Liver (tissue), 9 donors: ENCODE data around the gene SEMA4D. TPM values are rescaled to one million over a fixed set of nuclear protein-coding genes. Genes with fewer than 3 reads are reported as not detected.

ENCODE experiments used
- DNase-seq: peaks from one replicate; pipeline ENCODE4 v3.0.0-alpha.2; 2017; ENCODE audit warnings: low spot score
- H3K27ac ChIP-seq, 2 donors: one replicate each; pipeline ENCODE4 v1.7.0; 2013; ENCODE audit warnings: inconsistent platforms in 2 of 2, low read length in 2 of 2, control low read depth in 1 of 2, low read depth in 1 of 2, mild to moderate bottlenecking in 1 of 2
- H3K27me3 ChIP-seq, 4 donors: one replicate each; pipeline versions ENCODE4 v1.6.1 to v1.7.0; 2013; ENCODE audit warnings: low read length in 3 of 4, inconsistent platforms in 1 of 4, mild to moderate bottlenecking in 1 of 4, moderate library complexity in 1 of 4; ENCODE audit not compliant: control insufficient read depth in 4 of 4, insufficient read depth in 4 of 4
- H3K36me3 ChIP-seq, 4 donors: one replicate each; pipeline versions ENCODE4 v1.6.1 to v1.7.0; 2013; ENCODE audit warnings: low read length in 3 of 4, mild to moderate bottlenecking in 3 of 4, low read depth in 1 of 4, moderate library complexity in 1 of 4; ENCODE audit not compliant: control insufficient read depth in 4 of 4, insufficient read depth in 3 of 4
- H3K4me1 ChIP-seq, 4 donors: one replicate each; pipeline versions ENCODE4 v1.6.1 to v1.7.0; 2013; ENCODE audit warnings: low read length in 3 of 4, mild to moderate bottlenecking in 3 of 4, moderate library complexity in 1 of 4; ENCODE audit not compliant: control insufficient read depth in 4 of 4, insufficient read depth in 4 of 4
- H3K4me3 ChIP-seq, 3 donors: one replicate each; pipeline versions ENCODE4 v1.6.1 to v1.7.0; 2013; ENCODE audit warnings: low read length in 3 of 3, control low read depth in 1 of 3, low read depth in 1 of 3, mild to moderate bottlenecking in 1 of 3
- H3K9ac ChIP-seq, 2 donors: one replicate each; pipeline ENCODE4 v1.7.0; 2013; ENCODE audit warnings: low read length in 2 of 2, mild to moderate bottlenecking in 2 of 2, moderate library complexity in 2 of 2, control low read depth in 1 of 2, low read depth in 1 of 2
- H3K9me3 ChIP-seq, 4 donors: one replicate each; pipeline versions ENCODE4 v1.6.1 to v1.7.0; 2013; ENCODE audit warnings: low read length in 3 of 4; ENCODE audit not compliant: control insufficient read depth in 4 of 4
- ATF3 ChIP-seq: IDR thresholded peaks from 2 replicates; pipeline ENCODE4 v1.6.1; 2016; ENCODE audit warnings: antibody characterized with exemption
- CTCF ChIP-seq: fragments of 150-350 bp; IDR thresholded peaks from 2 replicates; pipeline ENCODE4 v1.5.1; 2017; ENCODE audit warnings: improper control_type of control experiment, low read depth, low read length; ENCODE audit not compliant: missing input control
- FOXA1 ChIP-seq: IDR thresholded peaks from 2 replicates; pipeline ENCODE4 v1.6.1; 2016; ENCODE audit warnings: antibody characterized with exemption
- FOXA2 ChIP-seq: IDR thresholded peaks from 2 replicates; pipeline ENCODE4 v1.6.1; 2016; ENCODE audit warnings: antibody characterized with exemption
- GABPA ChIP-seq, 2 donors: IDR thresholded peaks in 1 of 2; conservative IDR thresholded peaks in 1 of 2; 2 replicates each; pipeline ENCODE4 v1.6.1; 2016; ENCODE audit warnings: antibody characterized with exemption in 2 of 2, mild to moderate bottlenecking in 1 of 2, moderate library complexity in 1 of 2
- HNF4G ChIP-seq: IDR thresholded peaks from 2 replicates; pipeline ENCODE4 v1.6.1; 2016; ENCODE audit warnings: antibody characterized with exemption
- JUND ChIP-seq, 2 donors: IDR thresholded peaks; 2 replicates each; pipeline ENCODE4 v1.6.1; 2016; ENCODE audit warnings: antibody characterized with exemption in 2 of 2
- MAX ChIP-seq: IDR thresholded peaks from 2 replicates; pipeline ENCODE4 v1.6.1; 2016; ENCODE audit warnings: antibody characterized with exemption
- NR2F2 ChIP-seq: IDR thresholded peaks from 2 replicates; pipeline ENCODE4 v1.6.1; 2016; ENCODE audit warnings: antibody characterized with exemption
- RAD21 ChIP-seq, 2 donors: IDR thresholded peaks; 2 replicates each; pipeline ENCODE4 v1.6.1; 2016; ENCODE audit warnings: antibody characterized with exemption in 2 of 2, mild to moderate bottlenecking in 2 of 2
- REST ChIP-seq: IDR thresholded peaks from 2 replicates; pipeline ENCODE4 v1.6.1; 2016; ENCODE audit warnings: antibody characterized with exemption, mild to moderate bottlenecking
- RXRA ChIP-seq, 2 donors: IDR thresholded peaks; 2 replicates each; pipeline ENCODE4 v1.6.1; 2017 to 2018; ENCODE audit warnings: antibody characterized with exemption in 2 of 2, mild to moderate bottlenecking in 1 of 2
- SP1 ChIP-seq: IDR thresholded peaks from 2 replicates; pipeline ENCODE4 v1.6.1; 2018; ENCODE audit warnings: antibody characterized with exemption, mild to moderate bottlenecking
- TAF1 ChIP-seq: conservative IDR thresholded peaks from 2 replicates; pipeline ENCODE4 v1.6.1; 2016; ENCODE audit warnings: antibody characterized with exemption, mild to moderate bottlenecking
- YY1 ChIP-seq: IDR thresholded peaks from 2 replicates; pipeline ENCODE4 v1.6.1; 2016; ENCODE audit warnings: antibody characterized with exemption, mild to moderate bottlenecking
- ZBTB33 ChIP-seq: IDR thresholded peaks from 2 replicates; pipeline ENCODE4 v1.6.1; 2016; ENCODE audit warnings: antibody characterized with exemption
- WGBS: extraction: QIAGEN DNeasy Blood & Tissue Kit; methylation state at CpG from one replicate; pipeline ENCODE4 v1.1.7; 2013; 5-methylcytosine and 5-hydroxymethylcytosine counted together
- polyA plus RNA-seq, 2 donors: library from polyadenylated mRNA; stranded (reverse) in 1 of 2; unstranded in 1 of 2; fragments of 200-250 nt in 1 of 2; fragments of >200 nt in 1 of 2; fragmentation: Nextera tagmentation in 1 of 2; extraction: Ambion mirVana in 1 of 2; gene quantifications; one replicate each; pipeline versions ENCODE4 v1.2.1 to v1.2.3, GENCODE V29; 2013 to 2015
- total RNA-seq, 2 donors: library from RNA; depleted of rRNA; stranded (reverse); fragments of >200 nt; gene quantifications; one replicate each; pipeline ENCODE4 v1.2.3, GENCODE V29; 2014
- donor health status: healthy.
- donor health status: healthy.
- donor health status: healthy.
- donor health status: healthy.
- donor health status: healthy.

Gene SEMA4D
- total and polyA plus RNA-seq, 4 donors: 1.4 to 12.0 (median 4.1) TPM

- Histone ChIP-seq H3K27ac (no peak overlapping the region), H3K4me1 (no peaks in the 10 kb centered on the region), H3K27me3 (no peaks in the 10 kb centered on the region), H3K9me3 (no peaks in the 10 kb centered on the region), H3K4me3 (no peak overlapping the region), H3K36me3 (no peaks in the 10 kb centered on the region), H3K9ac (no peak overlapping the region)
- no peak for TF ChIP-seq RAD21 (IDR thresholded peaks at IDR 0.05)
- TF ChIP-seq NR2F2: no peak
- no peak for TF ChIP-seq FOXA2
- TF ChIP-seq MAX: no peak
- no peak for TF ChIP-seq FOXA1
- TF ChIP-seq ZBTB33: no peak
- no peak for TF ChIP-seq GABPA (IDR thresholded peaks at IDR 0.05 in 1 of 2, conservative IDR thresholded peaks at IDR 0.05 in 1 of 2)
- TF ChIP-seq TAF1: no peak
- no peak for TF ChIP-seq HNF4G
- TF ChIP-seq JUND (IDR thresholded peaks at IDR 0.05): no peak
- no peak for TF ChIP-seq ATF3
- no peak for TF ChIP-seq REST
- no peak for TF ChIP-seq YY1
- TF ChIP-seq SP1: no peak
- WGBS: 77% methylated on average over 21 of the region's 21 CpGs
- no peak for DNase-seq
Measured at GRCh38 chr9:89418882-89419640, 78.9 kb downstream of the SEMA4D start.

GRCh38 chr9:89418474-89418845 lies 79.5 kb downstream of the SEMA4D start:
- Histone ChIP-seq H3K9ac (no peak overlapping the region), H3K36me3 (no peaks in the 10 kb centered on the region), H3K27ac (no peak overlapping the region), H3K4me1 (no peaks in the 10 kb centered on the region), H3K27me3 (no peaks in the 10 kb centered on the region), H3K4me3 (no peak overlapping the region), H3K9me3 (no peaks in the 10 kb centered on the region)
- no peak for DNase-seq
- WGBS: 83% methylated on average over 9 of the region's 9 CpGs
- no peak for TF ChIP-seq GABPA (IDR thresholded peaks at IDR 0.05 in 1 of 2, conservative IDR thresholded peaks at IDR 0.05 in 1 of 2)
- TF ChIP-seq ZBTB33: no peak
- TF ChIP-seq REST: no peak
- no peak for TF ChIP-seq CTCF
- TF ChIP-seq YY1: no peak
- no peak for TF ChIP-seq ATF3
- TF ChIP-seq FOXA1: no peak
- TF ChIP-seq JUND (IDR thresholded peaks at IDR 0.05): no peak
- no peak for TF ChIP-seq TAF1
- no peak for TF ChIP-seq FOXA2
- TF ChIP-seq NR2F2: no peak
- TF ChIP-seq SP1: no peak
- no peak for TF ChIP-seq HNF4G
- TF ChIP-seq RXRA (IDR thresholded peaks at IDR 0.05): no peak
